ENCODE measurements around the gene TSC1.

- TF ChIP-seq CTCF (conservative IDR thresholded peaks at IDR 0.05; ENCODE audit: low read length) = no peak
- TF ChIP-seq EZH2phosphoT487 (IDR thresholded peaks at IDR 0.05; ENCODE audit: borderline replicate concordance, low read depth, low read length) = no peak
Measured at GRCh38 chr9:132878695-132879456, 65.5 kb downstream of the TSC1 start, which contains the start of gene SPACA9.

Measured in OCI-LY7 (cell line).